ENCODE measurements around the gene C4orf36.

The C4orf36 gene

GRCh38 chr4:86879641-86880040 is 12.6 kb downstream of the C4orf36 start:
- TF ChIP-seq TEAD4 (IDR thresholded peaks at IDR 0.05) (no peak), REST (IDR thresholded peaks at IDR 0.05; ENCODE audit: low read depth) (no peak), EGR1 (IDR thresholded peaks at IDR 0.05) (no peak), MAX (IDR thresholded peaks at IDR 0.05) (no peak), YY1 (IDR thresholded peaks at IDR 0.05; ENCODE audit: low read depth) (no peak), TCF12 (IDR thresholded peaks at IDR 0.05; ENCODE audit: low read depth) (no peak), CREB1 (IDR thresholded peaks at IDR 0.05; ENCODE audit: low read depth) (no peak)

GRCh38 chr4:86878640-86879039 is 13.6 kb downstream of the C4orf36 start:
- TF ChIP-seq TAF1 (IDR thresholded peaks at IDR 0.05; ENCODE audit: low read depth) (no peak), RAD21 (IDR thresholded peaks at IDR 0.05; ENCODE audit: low read depth) (no peak), EP300 (IDR thresholded peaks at IDR 0.05; ENCODE audit: borderline replicate concordance) (no peak), ZBTB7A (IDR thresholded peaks at IDR 0.05; ENCODE audit: low read depth) (no peak), CREB1 (IDR thresholded peaks at IDR 0.05; ENCODE audit: low read depth) (no peak), FOXM1 (IDR thresholded peaks at IDR 0.05; ENCODE audit: borderline replicate concordance, low read depth) (no peak)

- no peak for TF ChIP-seq YY1 (IDR thresholded peaks at IDR 0.05; ENCODE audit: low read depth)
- no peak for TF ChIP-seq USF1 (IDR thresholded peaks at IDR 0.05)
- no peak for TF ChIP-seq EGR1 (IDR thresholded peaks at IDR 0.05)
- no peak for TF ChIP-seq TEAD4 (IDR thresholded peaks at IDR 0.05)
- no peak for TF ChIP-seq FOXM1 (IDR thresholded peaks at IDR 0.05; ENCODE audit: borderline replicate concordance, low read depth)
- no peak for TF ChIP-seq REST (IDR thresholded peaks at IDR 0.05; ENCODE audit: low read depth)
- no peak for TF ChIP-seq TCF12 (IDR thresholded peaks at IDR 0.05; ENCODE audit: low read depth)
- TF ChIP-seq CREB1 (IDR thresholded peaks at IDR 0.05; ENCODE audit: low read depth), result no peak
- TF ChIP-seq TAF1 (IDR thresholded peaks at IDR 0.05; ENCODE audit: low read depth), result no peak
Measured at GRCh38 chr4:86876894-86877685, 15.1 kb downstream of the C4orf36 start.

- TF ChIP-seq RAD21 (IDR thresholded peaks at IDR 0.05; ENCODE audit: low read depth) (no peak), CEBPB (IDR thresholded peaks at IDR 0.05) (no peak), NFIC (IDR thresholded peaks at IDR 0.05) (no peak), REST (IDR thresholded peaks at IDR 0.05; ENCODE audit: low read depth) (no peak), CREB1 (IDR thresholded peaks at IDR 0.05; ENCODE audit: low read depth) (no peak), TAF1 (IDR thresholded peaks at IDR 0.05; ENCODE audit: low read depth) (no peak), TCF12 (IDR thresholded peaks at IDR 0.05; ENCODE audit: low read depth) (no peak), MAX (IDR thresholded peaks at IDR 0.05) (no peak), FOXM1 (IDR thresholded peaks at IDR 0.05; ENCODE audit: borderline replicate concordance, low read depth) (no peak), EGR1 (IDR thresholded peaks at IDR 0.05) (no peak), YY1 (IDR thresholded peaks at IDR 0.05; ENCODE audit: low read depth) (no peak), TEAD4 (IDR thresholded peaks at IDR 0.05) (no peak), EP300 (IDR thresholded peaks at IDR 0.05; ENCODE audit: borderline replicate concordance) (no peak)
Measured at GRCh38 chr4:86872135-86872534, 20.1 kb downstream of the C4orf36 start.

GRCh38 chr4:86870442-86871069 is 21.7 kb downstream of the C4orf36 start:
- no peak for TF ChIP-seq ZBTB7A (IDR thresholded peaks at IDR 0.05; ENCODE audit: low read depth)
- no peak for TF ChIP-seq TEAD4 (IDR thresholded peaks at IDR 0.05)
- TF ChIP-seq FOXM1 (IDR thresholded peaks at IDR 0.05; ENCODE audit: borderline replicate concordance, low read depth), result no peak
- TF ChIP-seq EGR1 (IDR thresholded peaks at IDR 0.05), result no peak
- no peak for TF ChIP-seq EP300 (IDR thresholded peaks at IDR 0.05; ENCODE audit: borderline replicate concordance)
- no peak for TF ChIP-seq REST (IDR thresholded peaks at IDR 0.05; ENCODE audit: low read depth)
- no peak for TF ChIP-seq CEBPB (IDR thresholded peaks at IDR 0.05)
- no peak for TF ChIP-seq NFIC (IDR thresholded peaks at IDR 0.05)
